ENCODE data around the gene MBLAC2.

The MBLAC2 gene

GRCh38 chr5:90480699-90481098 lies 6.1 kb upstream of the MBLAC2 start:
- DNase-seq (ENCODE audit: low spot score), result no peak
- in situ Hi-C loops (cut with MboI; ENCODE audit: low pct_unique_long_range_greater_than_20kb, low sequenced_read_pairs, unreplicated experiment), result no loop called here
- TF ChIP-seq CTCF (IDR thresholded peaks at IDR 0.05; ENCODE audit: extremely low read depth, insufficient read depth, missing control alignments), result no peak

GRCh38 chr5:90479611-90480385 lies 5.2 kb upstream of the MBLAC2 start:
- no peak for TF ChIP-seq CTCF (IDR thresholded peaks at IDR 0.05; ENCODE audit: extremely low read depth, insufficient read depth, missing control alignments)
- DNase-seq (ENCODE audit: low spot score), result no peak
- in situ Hi-C loops (cut with MboI; ENCODE audit: low pct_unique_long_range_greater_than_20kb, low sequenced_read_pairs, unreplicated experiment), result no loop called here

GRCh38 chr5:90477621-90478215 lies 3.1 kb upstream of the MBLAC2 start:
- TF ChIP-seq CTCF (IDR thresholded peaks at IDR 0.05; ENCODE audit: extremely low read depth, insufficient read depth, missing control alignments), result no peak
- in situ Hi-C loops (cut with MboI; ENCODE audit: low pct_unique_long_range_greater_than_20kb, low sequenced_read_pairs, unreplicated experiment), result no loop called here
- DNase-seq (ENCODE audit: low spot score), result no peak

- in situ Hi-C loops (cut with MboI; ENCODE audit: low pct_unique_long_range_greater_than_20kb, low sequenced_read_pairs, unreplicated experiment), result no loop called here
- no peak for TF ChIP-seq CTCF (IDR thresholded peaks at IDR 0.05; ENCODE audit: extremely low read depth, insufficient read depth, missing control alignments)
- no peak for DNase-seq (ENCODE audit: low spot score)
Measured at GRCh38 chr5:90477073-90477472, 2.5 kb upstream of the MBLAC2 start.

GRCh38 chr5:90476391-90476790 lies 1.8 kb upstream of the MBLAC2 start:
- TF ChIP-seq CTCF (IDR thresholded peaks at IDR 0.05; ENCODE audit: extremely low read depth, insufficient read depth, missing control alignments), result no peak
- no peak for DNase-seq (ENCODE audit: low spot score)
- in situ Hi-C loops (cut with MboI; ENCODE audit: low pct_unique_long_range_greater_than_20kb, low sequenced_read_pairs, unreplicated experiment), result no loop called here

- in situ Hi-C loops (cut with MboI; ENCODE audit: low pct_unique_long_range_greater_than_20kb, low sequenced_read_pairs, unreplicated experiment), result no loop called here
- DNase-seq (ENCODE audit: low spot score), result no peak
- TF ChIP-seq CTCF (IDR thresholded peaks at IDR 0.05; ENCODE audit: extremely low read depth, insufficient read depth, missing control alignments), result no peak
Measured at GRCh38 chr5:90475436-90475980, 937 bp upstream of the MBLAC2 start.
